ENCODE results near the gene MAX. TPM values are rescaled to one million over a fixed set of nuclear protein-coding genes. Genes with fewer than 3 reads are reported as not detected.
"Not testable (repeated sequence)": the region's sequence is repeated elsewhere in the genome, so short reads cannot be mapped to it uniquely, and the experiment has no call there.

MAX gene
- total RNA-seq, 1 donor from 2014 or later = 22.2 TPM

- H3K9me3 Mint-ChIP-seq = peaks cover 9% of the 10 kb centered on the region
- Histone ChIP-seq H3K9ac (no peak overlapping the region), H3K4me3 (no peak overlapping the region), H3K27ac (no peak overlapping the region), H3K27me3 (no peaks in the 10 kb centered on the region), H2AFZ (replicated peaks) (no peak overlapping the region), H3K79me2 (ENCODE audit: low read depth) (peaks cover 21% of the 10 kb centered on the region), H3K4me1 (no peaks in the 10 kb centered on the region), H3F3A (ENCODE audit: low read depth) (no peaks in the 10 kb centered on the region), H3K4me2 (no peak overlapping the region), H4K20me1 (ENCODE audit: low read depth) (peaks cover 15% of the 10 kb centered on the region), H3K36me3 (peaks cover 13% of the 10 kb centered on the region), H3K9me3 (ENCODE audit: low read depth) (no peaks in the 10 kb centered on the region)
- peaks cover 30% of the 10 kb centered on the region for H3K36me3 Mint-ChIP-seq
- H3K27ac Mint-ChIP-seq = no peak overlapping the region
- H3K4me1 Mint-ChIP-seq = no peaks in the 10 kb centered on the region
- no peak overlapping the region for H3K4me3 Mint-ChIP-seq
- TF ChIP-seq EZH2phosphoT487 (IDR thresholded peaks at IDR 0.05) (no peak), EZH2 (IDR thresholded peaks at IDR 0.05) (no peak), CTCF (IDR thresholded peaks at IDR 0.05) (no peak)
- no peaks in the 10 kb centered on the region for H3K27me3 Mint-ChIP-seq (ENCODE audit: insufficient read depth, low read depth)
- no peak for DNase-seq (ENCODE audit: low spot score)
These were observed 10.0 kb downstream of the MAX start for GRCh38 chr14:65092349-65092748.

- not testable (repeated sequence) for H3K4me3 Mint-ChIP-seq; H4K20me1 ChIP-seq (ENCODE audit: low read depth); H3K4me2 ChIP-seq; H3K27me3 ChIP-seq; H3K4me1 ChIP-seq; H3K27me3 Mint-ChIP-seq (ENCODE audit: insufficient read depth, low read depth); H3K27ac ChIP-seq; H2AFZ ChIP-seq (replicated peaks); H3K9ac ChIP-seq; H3K4me3 ChIP-seq; H3K4me1 Mint-ChIP-seq; H3K9me3 ChIP-seq (ENCODE audit: low read depth); H3F3A ChIP-seq (ENCODE audit: low read depth); DNase-seq (ENCODE audit: low spot score); H3K27ac Mint-ChIP-seq
- H3K36me3 Mint-ChIP-seq = peaks cover 50% of the 10 kb centered on the region
- peaks cover 17% of the 10 kb centered on the region for H3K36me3 ChIP-seq
- H3K79me2 ChIP-seq (ENCODE audit: low read depth) = peaks cover 17% of the 10 kb centered on the region
- H3K9me3 Mint-ChIP-seq = peaks cover 19% of the 10 kb centered on the region
These were observed 14.5 kb downstream of the MAX start for GRCh38 chr14:65087835-65088234.

- Histone ChIP-seq H3K36me3 (peaks cover 17% of the 10 kb centered on the region), H3K79me2 (ENCODE audit: low read depth) (peaks cover 17% of the 10 kb centered on the region)
- not testable (repeated sequence) for H3K27ac ChIP-seq; H3K4me2 ChIP-seq; H2AFZ ChIP-seq (replicated peaks); H3K27me3 Mint-ChIP-seq (ENCODE audit: insufficient read depth, low read depth); H3K27ac Mint-ChIP-seq; H3K4me1 ChIP-seq; H4K20me1 ChIP-seq (ENCODE audit: low read depth); H3K4me3 Mint-ChIP-seq; H3K4me1 Mint-ChIP-seq; H3F3A ChIP-seq (ENCODE audit: low read depth); H3K9ac ChIP-seq; H3K9me3 ChIP-seq (ENCODE audit: low read depth); H3K4me3 ChIP-seq; H3K27me3 ChIP-seq
- Mint-ChIP-seq H3K9me3 (peaks cover 19% of the 10 kb centered on the region), H3K36me3 (peaks cover 57% of the 10 kb centered on the region)
- peak; percentile 7 for DNase-seq (ENCODE audit: low spot score)
These were observed 15.6 kb downstream of the MAX start for GRCh38 chr14:65086686-65087085.

GRCh38 chr14:65084554-65085505 lies 17.5 kb downstream of the MAX start:
- Histone ChIP-seq H3K4me3 (no peak overlapping the region), H3K36me3 (peaks cover 17% of the 10 kb centered on the region), H4K20me1 (ENCODE audit: low read depth) (no peaks in the 10 kb centered on the region), H3K4me2 (no peak overlapping the region), H3K4me1 (no peaks in the 10 kb centered on the region), H3F3A (ENCODE audit: low read depth) (no peaks in the 10 kb centered on the region), H3K79me2 (ENCODE audit: low read depth) (peaks cover 12% of the 10 kb centered on the region), H3K27ac (no peak overlapping the region), H2AFZ (replicated peaks) (no peak overlapping the region), H3K9me3 (ENCODE audit: low read depth) (peaks cover 8% of the 10 kb centered on the region), H3K9ac (no peak overlapping the region), H3K27me3 (no peaks in the 10 kb centered on the region)
- H3K36me3 Mint-ChIP-seq = peaks cover 52% of the 10 kb centered on the region
- H3K4me1 Mint-ChIP-seq = no peaks in the 10 kb centered on the region
- no peak overlapping the region for H3K27ac Mint-ChIP-seq
- DNase-seq (ENCODE audit: low spot score) = no peak
- TF ChIP-seq EZH2 (IDR thresholded peaks at IDR 0.05) (no peak), EZH2phosphoT487 (IDR thresholded peaks at IDR 0.05) (no peak), CTCF (IDR thresholded peaks at IDR 0.05) (no peak)
- H3K4me3 Mint-ChIP-seq = no peak overlapping the region
- peaks cover 19% of the 10 kb centered on the region for H3K9me3 Mint-ChIP-seq
- no peaks in the 10 kb centered on the region for H3K27me3 Mint-ChIP-seq (ENCODE audit: insufficient read depth, low read depth)

All from neural progenitor cell (in vitro differentiated cells).